ENCODE measurements around the gene CDH2.

GRCh38 chr18:28147674-28148171 is 29.2 kb downstream of the CDH2 start:
- TF ChIP-seq CTCF (optimal IDR thresholded peaks at IDR 0.05 in 1 of 3, IDR thresholded peaks at IDR 0.05 in 1 of 3, conservative IDR thresholded peaks at IDR 0.05 in 1 of 3; ENCODE audit: extremely low read depth in 1 of 3, insufficient read depth in 2 of 3, low read length in 3 of 3) (no peak), EZH2 (IDR thresholded peaks at IDR 0.05; ENCODE audit: low read length) (no peak)

All from keratinocyte (primary cell).